Nephron (organoid): Measurements from ENCODE around the gene PKP4.

ENCODE experiments used
- H3K27ac Mint-ChIP-seq, 3 experiments: 2 replicates each; pipeline ENCODE4 v1.8.0; 2020; ENCODE audit warnings: mixed read lengths in 3 of 3, mild to moderate bottlenecking in 2 of 3, moderate library complexity in 1 of 3
- H3K27me3 Mint-ChIP-seq: 2 replicates; pipeline ENCODE4 v1.8.0; 2021; ENCODE audit warnings: low read depth, mild to moderate bottlenecking, moderate library complexity, mixed read lengths
- H3K36me3 Mint-ChIP-seq: 2 replicates; pipeline ENCODE4 v1.8.0; 2020; ENCODE audit warnings: low read depth, mixed read lengths
- H3K4me1 Mint-ChIP-seq: 2 replicates; pipeline ENCODE4 v1.8.0; 2020; ENCODE audit warnings: mixed read lengths
- H3K4me3 Mint-ChIP-seq, 3 experiments: 2 replicates each; pipeline ENCODE4 v1.8.0; 2020; ENCODE audit warnings: mild to moderate bottlenecking in 3 of 3, mixed read lengths in 3 of 3, moderate library complexity in 2 of 3
- H3K9me3 Mint-ChIP-seq: 2 replicates; pipeline ENCODE4 v1.8.0; 2020; ENCODE audit warnings: mixed read lengths
- CTCF ChIP-seq, 3 experiments: fragments of 200-600 bp; sonication (generic); IDR thresholded peaks; one replicate each; pipeline ENCODE4 v1.5.0; 2021; ENCODE audit warnings: antibody characterized with exemption in 3 of 3; ENCODE audit not compliant: unreplicated experiment in 3 of 3

The PKP4 gene

GRCh38 chr2:158610059-158610458 lies 153.3 kb downstream of the PKP4 start:
- no peaks in the 10 kb centered on the region for H3K27me3 Mint-ChIP-seq
- no peak overlapping the region for H3K4me3 Mint-ChIP-seq
- no peaks in the 10 kb centered on the region for H3K36me3 Mint-ChIP-seq
- H3K4me1 Mint-ChIP-seq: no peaks in the 10 kb centered on the region
- no peaks in the 10 kb centered on the region for H3K9me3 Mint-ChIP-seq
- no peak overlapping the region for H3K27ac Mint-ChIP-seq
- TF ChIP-seq CTCF (IDR thresholded peaks at IDR 0.05; ENCODE audit: unreplicated experiment in 3 of 3): no peak

GRCh38 chr2:158616480-158617000 lies 159.8 kb downstream of the PKP4 start:
- Mint-ChIP-seq H3K9me3 (no peaks in the 10 kb centered on the region), H3K4me3 (no peak overlapping the region), H3K36me3 (peaks cover 23% of the 10 kb centered on the region), H3K27me3 (no peaks in the 10 kb centered on the region), H3K4me1 (no peaks in the 10 kb centered on the region), H3K27ac (no peak overlapping the region)
- no peak for TF ChIP-seq CTCF (IDR thresholded peaks at IDR 0.05; ENCODE audit: unreplicated experiment in 3 of 3)

- H3K27me3 Mint-ChIP-seq: no peaks in the 10 kb centered on the region
- H3K4me3 Mint-ChIP-seq: no peak overlapping the region
- no peaks in the 10 kb centered on the region for H3K9me3 Mint-ChIP-seq
- peaks cover 39% of the 10 kb centered on the region for H3K36me3 Mint-ChIP-seq
- peak overlapping the region in 1 of 3 experiments; percentile 31 for H3K27ac Mint-ChIP-seq
- no peak for TF ChIP-seq CTCF (IDR thresholded peaks at IDR 0.05; ENCODE audit: unreplicated experiment in 3 of 3)
- H3K4me1 Mint-ChIP-seq: no peaks in the 10 kb centered on the region
These were observed 162.2 kb downstream of the PKP4 start for GRCh38 chr2:158618891-158619490.

GRCh38 chr2:158619496-158619895 lies 162.7 kb downstream of the PKP4 start:
- no peak for TF ChIP-seq CTCF (IDR thresholded peaks at IDR 0.05; ENCODE audit: unreplicated experiment in 3 of 3)
- no peak overlapping the region for H3K4me3 Mint-ChIP-seq
- H3K9me3 Mint-ChIP-seq: no peaks in the 10 kb centered on the region

GRCh38 chr2:158620656-158621055 lies 163.9 kb downstream of the PKP4 start:
- peaks cover 50% of the 10 kb centered on the region for H3K36me3 Mint-ChIP-seq
- no peak overlapping the region for H3K27ac Mint-ChIP-seq
- no peaks in the 10 kb centered on the region for H3K4me1 Mint-ChIP-seq
- H3K4me3 Mint-ChIP-seq: no peak overlapping the region
- H3K9me3 Mint-ChIP-seq: no peaks in the 10 kb centered on the region
- no peak for TF ChIP-seq CTCF (IDR thresholded peaks at IDR 0.05; ENCODE audit: unreplicated experiment in 3 of 3)
- no peaks in the 10 kb centered on the region for H3K27me3 Mint-ChIP-seq

More at GRCh38 chr2:158619496-158619895, 162.7 kb downstream of the PKP4 start:
- Mint-ChIP-seq H3K4me1 (no peaks in the 10 kb centered on the region), H3K27me3 (no peaks in the 10 kb centered on the region), H3K27ac (no peak overlapping the region), H3K36me3 (peaks cover 41% of the 10 kb centered on the region)

GRCh38 chr2:158624071-158624667 lies 167.4 kb downstream of the PKP4 start:
- H3K4me3 Mint-ChIP-seq: no peak overlapping the region
- H3K36me3 Mint-ChIP-seq: peaks cover 49% of the 10 kb centered on the region
- TF ChIP-seq CTCF (IDR thresholded peaks at IDR 0.05; ENCODE audit: unreplicated experiment in 3 of 3): no peak
- no peaks in the 10 kb centered on the region for H3K27me3 Mint-ChIP-seq
- no peaks in the 10 kb centered on the region for H3K9me3 Mint-ChIP-seq
- H3K27ac Mint-ChIP-seq: no peak overlapping the region
- no peaks in the 10 kb centered on the region for H3K4me1 Mint-ChIP-seq
